GM11168 (cell line): ENCODE measurements around the gene KIAA1671.

Source experiments
- in situ Hi-C: fragments of 300-500 bp; cut with MboI; formaldehyde crosslinking; loops from one replicate; pipeline ENCODE4 v1.12.0; 2022; ENCODE audit warnings: low sequenced_read_pairs; ENCODE audit not compliant: unreplicated experiment

Gene KIAA1671

GRCh38 chr22:25061134-25061533, 108.6 kb downstream of the KIAA1671 start:
- in situ Hi-C loops = no loop called here

- in situ Hi-C loops = no loop called here
These were observed 109.3 kb downstream of the KIAA1671 start for GRCh38 chr22:25061605-25062376.

- in situ Hi-C loops = no loop called here
These were observed 110.0 kb downstream of the KIAA1671 start for GRCh38 chr22:25062386-25063085.

- in situ Hi-C loops = no loop called here
These were observed 112.5 kb downstream of the KIAA1671 start for GRCh38 chr22:25064894-25065560.

- in situ Hi-C loops = no loop called here
These were observed 114.4 kb downstream of the KIAA1671 start for GRCh38 chr22:25066861-25067435.

GRCh38 chr22:25067851-25068421, 115.4 kb downstream of the KIAA1671 start:
- in situ Hi-C loops = no loop called here

GRCh38 chr22:25068707-25069106, 116.2 kb downstream of the KIAA1671 start:
- in situ Hi-C loops = no loop called here

- in situ Hi-C loops = no loop called here
These were observed 116.9 kb downstream of the KIAA1671 start for GRCh38 chr22:25069426-25069757.

GRCh38 chr22:25069758-25070481, 117.4 kb downstream of the KIAA1671 start:
- in situ Hi-C loops = no loop called here

- in situ Hi-C loops = no loop called here
These were observed 118.4 kb downstream of the KIAA1671 start for GRCh38 chr22:25070956-25071355.

GRCh38 chr22:25071720-25072119, 119.2 kb downstream of the KIAA1671 start:
- in situ Hi-C loops = no loop called here

GRCh38 chr22:25072406-25072805, 119.9 kb downstream of the KIAA1671 start:
- in situ Hi-C loops = no loop called here

GRCh38 chr22:25076336-25076735, 123.8 kb downstream of the KIAA1671 start:
- in situ Hi-C loops = no loop called here

- in situ Hi-C loops = no loop called here
These were observed 124.5 kb downstream of the KIAA1671 start for GRCh38 chr22:25077056-25077455.

GRCh38 chr22:25077964-25078363, 125.4 kb downstream of the KIAA1671 start:
- in situ Hi-C loops = no loop called here

GRCh38 chr22:25078591-25078990, 126.1 kb downstream of the KIAA1671 start:
- in situ Hi-C loops = no loop called here

GRCh38 chr22:25080855-25081254, 128.3 kb downstream of the KIAA1671 start:
- in situ Hi-C loops = loop anchor here (10.0 kb wide), 1 partner anchor 94 kb away; no protein-coding TSS in a partner anchor

GRCh38 chr22:25081409-25081824, 128.9 kb downstream of the KIAA1671 start:
- in situ Hi-C loops = loop anchor here (10.0 kb wide), 1 partner anchor 93 kb away; no protein-coding TSS in a partner anchor

- in situ Hi-C loops = loop anchor here (10.0 kb wide), 1 partner anchor 93 kb away; no protein-coding TSS in a partner anchor
These were observed 129.6 kb downstream of the KIAA1671 start for GRCh38 chr22:25082096-25082495.
